ENCODE measurements around the gene AP2A1. TPM values are rescaled to one million over a fixed set of nuclear protein-coding genes. Genes with fewer than 3 reads are reported as not detected.

AP2A1 gene
- total RNA-seq, 1 experiment from 2014 or later = 72.1 TPM

GRCh38 chr19:49739098-49739497, 27.7 kb upstream of the AP2A1 start:
- ATAC-seq (no peak), DNase-seq (ENCODE audit: low read depth, low spot score) (no peak)
- H3K27ac ChIP-seq (ENCODE audit: low read length) = no peak overlapping the region
- H3K9me3 ChIP-seq (ENCODE audit: control insufficient read depth, insufficient read depth, low read depth, low read length) = no peaks in the 10 kb centered on the region
- H3K4me3 ChIP-seq (ENCODE audit: low read depth in 2 of 2, low read length in 2 of 2) = no peak overlapping the region
- no peaks in the 10 kb centered on the region for H3K27me3 ChIP-seq (ENCODE audit: control insufficient read depth, insufficient read depth, low read length)
- no peaks in the 10 kb centered on the region for H3K36me3 ChIP-seq (ENCODE audit: control insufficient read depth, insufficient read depth, low read length)
- POLR2A ChIA-PET = no interaction called here
- in situ Hi-C loops (cut with HindIII; ENCODE audit: low pct_unique_long_range_greater_than_20kb, low sequenced_read_pairs) = no loop called here
- no peak for TF ChIP-seq REST (IDR thresholded peaks at IDR 0.05; ENCODE audit: insufficient read depth in 1 of 2, low read depth in 2 of 2, low read length in 1 of 2)
- no peak for TF ChIP-seq TCF7L2 (IDR thresholded peaks at IDR 0.05; ENCODE audit: low read depth, low read length)
- no peak for TF ChIP-seq SIN3A (IDR thresholded peaks at IDR 0.05; ENCODE audit: borderline replicate concordance, insufficient read depth, low read depth, low read length)
- TF ChIP-seq POLR2AphosphoS5 (IDR thresholded peaks at IDR 0.05; ENCODE audit: low read depth, low read length) = no peak
- TF ChIP-seq CTCF (IDR thresholded peaks at IDR 0.05) = no peak
- CTCF ChIA-PET = no interaction called here
- no TSS peak for BruUV-seq (replicated peaks)
- H3K4me1 ChIP-seq (ENCODE audit: control insufficient read depth, insufficient read depth, low read length) = no peaks in the 10 kb centered on the region
- intact Hi-C loops (cut with micrococcal nuclease; ENCODE audit: unreplicated experiment) = no loop called here

GRCh38 chr19:49739933-49740332, 26.9 kb upstream of the AP2A1 start:
- no peak for TF ChIP-seq POLR2AphosphoS5 (IDR thresholded peaks at IDR 0.05; ENCODE audit: low read depth, low read length)
- no peak for TF ChIP-seq REST (IDR thresholded peaks at IDR 0.05; ENCODE audit: insufficient read depth in 1 of 2, low read depth in 2 of 2, low read length in 1 of 2)
- TF ChIP-seq TCF7L2 (IDR thresholded peaks at IDR 0.05; ENCODE audit: low read depth, low read length) = no peak
- TF ChIP-seq CTCF (IDR thresholded peaks at IDR 0.05) = no peak
- TF ChIP-seq SIN3A (IDR thresholded peaks at IDR 0.05; ENCODE audit: borderline replicate concordance, insufficient read depth, low read depth, low read length) = no peak

More at GRCh38 chr19:49739933-49740332, 26.9 kb upstream of the AP2A1 start:
- ATAC-seq (no peak), DNase-seq (ENCODE audit: low read depth, low spot score) (no peak)
- in situ Hi-C loops (cut with HindIII; ENCODE audit: low pct_unique_long_range_greater_than_20kb, low sequenced_read_pairs) = no loop called here
- no TSS peak for BruUV-seq (replicated peaks)
- intact Hi-C loops (cut with micrococcal nuclease; ENCODE audit: unreplicated experiment) = no loop called here
- Histone ChIP-seq H3K4me3 (ENCODE audit: low read depth in 2 of 2, low read length in 2 of 2) (no peak overlapping the region), H3K9me3 (ENCODE audit: control insufficient read depth, insufficient read depth, low read depth, low read length) (no peaks in the 10 kb centered on the region), H3K4me1 (ENCODE audit: control insufficient read depth, insufficient read depth, low read length) (no peaks in the 10 kb centered on the region), H3K36me3 (ENCODE audit: control insufficient read depth, insufficient read depth, low read length) (no peaks in the 10 kb centered on the region), H3K27me3 (ENCODE audit: control insufficient read depth, insufficient read depth, low read length) (no peaks in the 10 kb centered on the region), H3K27ac (ENCODE audit: low read length) (no peak overlapping the region)
- POLR2A ChIA-PET = no interaction called here
- CTCF ChIA-PET = no interaction called here

Measured in Panc1 (cell line).